Esophagus muscularis mucosa (tissue), 3 donors: ENCODE measurements around the gene TEX2.

Source experiments
- CTCF ChIP-seq, 3 experiments: fragments of 200-600 bp in 2 of 3; fragments of 450-650 bp in 1 of 3; sonication (generic) in 2 of 3; IDR thresholded peaks; one replicate each; pipeline ENCODE4 v1.5.1; 2017 to 2019; ENCODE audit warnings: antibody characterized with exemption in 3 of 3, mild to moderate bottlenecking in 2 of 3, moderate library complexity in 1 of 3
- EP300 ChIP-seq: sonication (generic); formaldehyde crosslinking; IDR thresholded peaks from one replicate; pipeline ENCODE4 v1.6.1; 2017; ENCODE audit warnings: antibody characterized with exemption

- TF ChIP-seq CTCF (IDR thresholded peaks at IDR 0.05), result no peak
- no peak for TF ChIP-seq EP300
These were observed 97.7 kb downstream of the TEX2 start for GRCh38 chr17:64165347-64165746.
